Astrocyte (in vitro differentiated cells and primary cell): ENCODE measurements around the gene CNTN5. TPM values are rescaled to one million over a fixed set of nuclear protein-coding genes. Genes with fewer than 3 reads are reported as not detected.

Experiments
- DNase-seq: peaks from one replicate; pipeline ENCODE4 v3.0.0-alpha.2; 2010; ENCODE audit warnings: low read depth
- FAIRE-seq: peaks from 2 replicates; lab custom pipeline; 2011; peaks lifted over from hg19 to GRCh38; lab: Jason Lieb, UNC
- H2AFZ ChIP-seq: 2 replicates; pipeline ENCODE4 v1.6.0; 2012; ENCODE audit warnings: low read depth, low read length, inconsistent platforms
- H3K27ac ChIP-seq: 2 replicates; pipeline ENCODE4 v1.5.1; 2011; ENCODE audit warnings: low read depth, low read length, inconsistent platforms
- H3K27me3 ChIP-seq: 2 replicates; pipeline ENCODE4 v1.6.0; 2011; ENCODE audit warnings: low read length, inconsistent platforms; ENCODE audit not compliant: insufficient read depth
- H3K36me3 ChIP-seq: 2 replicates; pipeline ENCODE4 v1.5.1; 2011; ENCODE audit warnings: low read length, inconsistent platforms; ENCODE audit not compliant: insufficient read depth
- H3K4me1 ChIP-seq: 2 replicates; pipeline ENCODE4 v1.5.1; 2011; ENCODE audit warnings: low read length, inconsistent platforms; ENCODE audit not compliant: insufficient read depth
- H3K4me2 ChIP-seq: 2 replicates; pipeline ENCODE4 v1.6.0; 2012; ENCODE audit warnings: low read length, inconsistent platforms
- H3K4me3 ChIP-seq: 2 replicates; pipeline ENCODE4 v1.5.1; 2011; ENCODE audit warnings: low read depth, mild to moderate bottlenecking, low read length, inconsistent platforms; ENCODE audit not compliant: insufficient read depth
- H3K79me2 ChIP-seq: 2 replicates; pipeline ENCODE4 v1.6.0; 2012; ENCODE audit warnings: mild to moderate bottlenecking, low read length, inconsistent platforms; ENCODE audit not compliant: insufficient read depth
- H3K9ac ChIP-seq: 2 replicates; pipeline ENCODE4 v1.6.0; 2012; ENCODE audit warnings: mild to moderate bottlenecking, low read length, inconsistent platforms
- H3K9me3 ChIP-seq: 2 replicates; pipeline ENCODE4 v1.5.1; 2012; ENCODE audit warnings: low read depth, mild to moderate bottlenecking, low read length, inconsistent platforms; ENCODE audit not compliant: insufficient read depth
- H4K20me1 ChIP-seq: 2 replicates; pipeline ENCODE4 v1.6.0; 2012; ENCODE audit warnings: low read length, inconsistent platforms; ENCODE audit not compliant: insufficient read depth
- H3K27ac Mint-ChIP-seq: one replicate; pipeline ENCODE4 v1.8.0; 2021; ENCODE audit warnings: mild to moderate bottlenecking, mixed read lengths; ENCODE audit not compliant: unreplicated experiment
- H3K27me3 Mint-ChIP-seq: one replicate; pipeline ENCODE4 v1.8.0; 2021; ENCODE audit warnings: low read depth, mixed read lengths; ENCODE audit not compliant: unreplicated experiment
- H3K36me3 Mint-ChIP-seq: one replicate; pipeline ENCODE4 v1.8.0; 2021; ENCODE audit warnings: low read depth, mixed read lengths; ENCODE audit not compliant: unreplicated experiment
- H3K4me1 Mint-ChIP-seq: one replicate; pipeline ENCODE4 v1.8.0; 2021; ENCODE audit warnings: low read depth, mixed read lengths; ENCODE audit not compliant: unreplicated experiment
- H3K4me3 Mint-ChIP-seq: one replicate; pipeline ENCODE4 v1.8.0; 2021; ENCODE audit warnings: mild to moderate bottlenecking, moderate library complexity, mixed read lengths; ENCODE audit not compliant: unreplicated experiment
- H3K9me3 Mint-ChIP-seq: one replicate; pipeline ENCODE4 v1.8.0; 2021; ENCODE audit warnings: mild to moderate bottlenecking, mixed read lengths; ENCODE audit not compliant: unreplicated experiment
- CTCF ChIP-seq: IDR thresholded peaks from 2 replicates; pipeline ENCODE4 v1.5.1; 2011; ENCODE audit warnings: low read depth, mild to moderate bottlenecking, inconsistent platforms, low read length, moderate library complexity; ENCODE audit not compliant: insufficient read depth
- EZH2 ChIP-seq: IDR thresholded peaks from 2 replicates; pipeline ENCODE4 v1.6.1; 2012; ENCODE audit warnings: mild to moderate bottlenecking, low read length, inconsistent platforms; ENCODE audit not compliant: insufficient read depth
- total RNA-seq: library from RNA; stranded (reverse); gene quantifications from 2 replicates; pipeline ENCODE4 v1.2.1, GENCODE V29; 2021

Gene CNTN5
- total RNA-seq, 1 donor from 2014 or later = 1.1 TPM

- Histone ChIP-seq H3K4me2 (no peak overlapping the region), H3K4me1 (no peaks in the 10 kb centered on the region), H3K27ac (no peak overlapping the region), H4K20me1 (no peaks in the 10 kb centered on the region), H3K9ac (no peak overlapping the region), H3K4me3 (no peak overlapping the region), H3K9me3 (no peaks in the 10 kb centered on the region), H2AFZ (no peak overlapping the region), H3K27me3 (no peaks in the 10 kb centered on the region), H3K79me2 (no peaks in the 10 kb centered on the region), H3K36me3 (no peaks in the 10 kb centered on the region)
- Mint-ChIP-seq H3K36me3 (no peaks in the 10 kb centered on the region), H3K27ac (no peak overlapping the region), H3K4me1 (peaks cover 4% of the 10 kb centered on the region), H3K9me3 (peaks cover 2% of the 10 kb centered on the region), H3K4me3 (no peak overlapping the region), H3K27me3 (no peaks in the 10 kb centered on the region)
- DNase-seq = no peak
- no peak for FAIRE-seq
- TF ChIP-seq EZH2 (no peak), CTCF (no peak)
Measured at GRCh38 chr11:99535406-99535805, 514.7 kb downstream of the CNTN5 start.

DNA sequence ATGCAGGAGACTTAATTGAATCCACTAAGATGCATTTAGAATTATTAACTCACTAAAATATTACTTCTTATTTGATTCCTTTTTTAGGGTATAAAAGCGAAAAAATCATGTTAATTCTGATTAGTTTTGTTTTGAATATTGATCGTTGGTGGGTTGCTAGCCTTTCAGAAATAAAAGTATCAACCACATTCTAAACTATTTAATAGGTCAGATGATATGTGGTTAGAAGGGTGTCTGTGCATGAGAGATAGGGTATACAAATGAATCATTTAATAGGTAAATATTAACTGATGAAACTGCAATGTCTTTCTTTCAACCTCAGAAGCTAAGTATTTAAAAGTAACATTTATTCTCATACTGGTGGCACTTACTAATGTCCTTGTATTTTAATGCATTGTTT is 515.1 kb downstream of the CNTN5 start:
- Mint-ChIP-seq H3K4me3 (no peak overlapping the region), H3K27ac (no peak overlapping the region), H3K27me3 (no peaks in the 10 kb centered on the region), H3K4me1 (peaks cover 4% of the 10 kb centered on the region), H3K36me3 (no peaks in the 10 kb centered on the region), H3K9me3 (peaks cover 2% of the 10 kb centered on the region)
- Histone ChIP-seq H3K27me3 (no peaks in the 10 kb centered on the region), H3K9me3 (no peaks in the 10 kb centered on the region), H3K79me2 (no peaks in the 10 kb centered on the region), H3K4me2 (no peak overlapping the region), H4K20me1 (no peaks in the 10 kb centered on the region), H3K9ac (no peak overlapping the region), H3K36me3 (no peaks in the 10 kb centered on the region), H2AFZ (no peak overlapping the region), H3K4me1 (no peaks in the 10 kb centered on the region), H3K4me3 (no peak overlapping the region), H3K27ac (no peak overlapping the region)
- no peak for FAIRE-seq
- TF ChIP-seq EZH2 (no peak), CTCF (no peak)
- no peak for DNase-seq

DNA sequence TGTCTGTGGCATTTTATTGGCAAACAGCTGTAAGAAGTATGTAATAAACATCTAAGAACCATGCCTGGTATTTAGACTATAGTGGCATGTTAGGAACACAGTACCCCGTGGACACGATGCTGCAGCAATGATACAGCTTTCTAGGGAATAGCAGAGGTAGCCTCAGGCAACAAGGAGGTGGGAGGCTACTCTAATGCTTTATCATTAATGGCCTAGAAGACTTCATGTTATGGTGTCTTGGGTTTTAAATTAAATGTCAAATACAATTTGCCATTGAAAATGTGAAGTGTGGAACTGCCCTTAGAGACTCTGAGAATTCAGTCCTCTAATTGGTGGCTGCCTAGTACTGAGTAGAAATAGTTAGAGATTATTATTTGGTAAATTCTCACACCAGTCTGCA is 516.9 kb downstream of the CNTN5 start:
- no peak overlapping the region for H3K27ac Mint-ChIP-seq
- H3K9me3 Mint-ChIP-seq = peaks cover under 1% of the 10 kb centered on the region
- no peak for TF ChIP-seq EZH2
- no peak for TF ChIP-seq CTCF
- H3K4me1 ChIP-seq = no peaks in the 10 kb centered on the region
- H3K9me3 ChIP-seq = no peaks in the 10 kb centered on the region
- no peaks in the 10 kb centered on the region for H3K36me3 Mint-ChIP-seq
- H3K79me2 ChIP-seq = no peaks in the 10 kb centered on the region
- H3K27me3 Mint-ChIP-seq = no peaks in the 10 kb centered on the region
- H3K36me3 ChIP-seq = no peaks in the 10 kb centered on the region
- H3K9ac ChIP-seq = no peak overlapping the region
- no peak overlapping the region for H3K4me3 ChIP-seq
- H3K4me3 Mint-ChIP-seq = no peak overlapping the region
- H3K4me2 ChIP-seq = no peak overlapping the region
- no peaks in the 10 kb centered on the region for H3K27me3 ChIP-seq
- no peak for DNase-seq
- peaks cover 4% of the 10 kb centered on the region for H3K4me1 Mint-ChIP-seq
- H2AFZ ChIP-seq = no peak overlapping the region
- no peak overlapping the region for H3K27ac ChIP-seq
- no peaks in the 10 kb centered on the region for H4K20me1 ChIP-seq
- FAIRE-seq = no peak
